HEK293 (cell line): ENCODE data around the gene CEP44.
A peak's percentile ranks its signal among the peaks of the same experiment; 100 is the strongest.

Experiments used
- CTCF ChIA-PET: fragments of 350-600 bp; formaldehyde crosslinking; extraction: SDS; loops from one replicate; lab custom pipeline; 2021; ENCODE audit warnings: antibody characterized with exemption; lab: Yijun Ruan, JAX
- POLR2A ChIA-PET: fragments of 300-600 bp; formaldehyde crosslinking; extraction: SDS; loops from one replicate; lab custom pipeline; 2020; ENCODE audit warnings: antibody characterized with exemption, inconsistent platforms; lab: Yijun Ruan, JAX
- H3K27ac ChIP-seq: fragments of 200-500 bp; sonication (Bioruptor generic); 2 replicates; pipeline ENCODE4 v1.5.1; 2014; ENCODE audit warnings: low read depth, low read length, control low read depth, inconsistent platforms; ENCODE audit errors: extremely low read depth
- H3K36me3 ChIP-seq, 2 experiments: fragments of 200-500 bp in 1 of 2; sonication (Bioruptor generic) in 1 of 2; 1 replicate in 1 of 2; 2 replicates in 1 of 2; pipeline ENCODE4 v1.5.1; 2014 to 2017; ENCODE audit warnings: inconsistent platforms in 2 of 2, low read length in 2 of 2; ENCODE audit not compliant: control insufficient read depth in 2 of 2, insufficient read depth in 1 of 2
- H3K4me1 ChIP-seq: fragments of 200-500 bp; sonication (Bioruptor generic); 2 replicates; pipeline ENCODE4 v1.5.1; 2014; ENCODE audit warnings: mild to moderate bottlenecking, low read length, inconsistent platforms; ENCODE audit not compliant: control insufficient read depth, insufficient read depth
- H3K4me3 ChIP-seq: 2 replicates; pipeline ENCODE4 v1.5.1; 2011; ENCODE audit warnings: low read depth, mild to moderate bottlenecking, control low read depth, low read length, moderate library complexity
- H3K9me3 ChIP-seq: fragments of 200-500 bp; sonication (Bioruptor generic); 2 replicates; pipeline ENCODE4 v1.5.1; 2014; ENCODE audit warnings: low read depth, low read length, inconsistent platforms; ENCODE audit not compliant: control insufficient read depth, insufficient read depth
- EGR2 ChIP-seq: fragments of 450-650 bp; formaldehyde crosslinking; IDR thresholded peaks from 2 replicates; pipeline ENCODE4 v1.5.1; 2016; ENCODE audit warnings: low read depth, missing biosample characterization, missing genetic modification characterization
- KLF16 ChIP-seq: fragments of 450-650 bp; formaldehyde crosslinking; IDR thresholded peaks from 2 replicates; pipeline ENCODE4 v1.5.1; 2017; ENCODE audit warnings: missing biosample characterization, missing genetic modification characterization
- YY1 ChIP-seq: fragments of 450-650 bp; formaldehyde crosslinking; IDR thresholded peaks from 2 replicates; pipeline ENCODE4 v1.5.1; 2018; ENCODE audit warnings: missing biosample characterization, missing genetic modification characterization
- ZBTB7A ChIP-seq: fragments of 450-650 bp; formaldehyde crosslinking; IDR thresholded peaks from 2 replicates; pipeline ENCODE4 v1.5.1; 2016; ENCODE audit warnings: low read depth, missing biosample characterization, missing genetic modification characterization
- ZNF132 ChIP-seq: fragments of 450-650 bp; formaldehyde crosslinking; IDR thresholded peaks from 2 replicates; pipeline ENCODE4 v1.5.1; 2017; ENCODE audit warnings: missing biosample characterization, missing genetic modification characterization, borderline replicate concordance
- ZNF174 ChIP-seq: fragments of 450-650 bp; formaldehyde crosslinking; IDR thresholded peaks from 2 replicates; pipeline ENCODE4 v1.5.0; 2017; ENCODE audit warnings: missing biosample characterization, mild to moderate bottlenecking, missing genetic modification characterization
- ZNF366 ChIP-seq: fragments of 450-650 bp; formaldehyde crosslinking; conservative IDR thresholded peaks from 2 replicates; pipeline ENCODE4 v1.5.1; 2016; ENCODE audit warnings: missing biosample characterization, missing genetic modification characterization
- ZNF544 ChIP-seq: fragments of 450-650 bp; formaldehyde crosslinking; IDR thresholded peaks from 2 replicates; pipeline ENCODE4 v1.5.0; 2017; ENCODE audit warnings: missing biosample characterization, missing genetic modification characterization
- ZNF560 ChIP-seq: fragments of 450-650 bp; formaldehyde crosslinking; IDR thresholded peaks from 2 replicates; pipeline ENCODE4 v1.5.1; 2017; ENCODE audit warnings: missing biosample characterization, missing genetic modification characterization, borderline replicate concordance
- ZNF701 ChIP-seq: fragments of 450-650 bp; formaldehyde crosslinking; IDR thresholded peaks from 2 replicates; pipeline ENCODE4 v1.5.1; 2016; ENCODE audit warnings: missing biosample characterization, missing genetic modification characterization
- ZNF76 ChIP-seq: fragments of 450-650 bp; formaldehyde crosslinking; IDR thresholded peaks from 2 replicates; pipeline ENCODE4; 2016; ENCODE audit warnings: low read depth, missing biosample characterization, missing genetic modification characterization, borderline replicate concordance
- TF ChIP-seq, protein P1 (sequence below): fragments of 450-650 bp; IDR thresholded peaks from 2 replicates; pipeline ENCODE4 v1.5.1; 2018; ENCODE audit warnings: missing biosample characterization, mild to moderate bottlenecking, missing genetic modification characterization
- TF ChIP-seq, protein P2 (sequence below): fragments of 450-650 bp; formaldehyde crosslinking; conservative IDR thresholded peaks from 2 replicates; pipeline ENCODE4 v1.5.1; 2016; ENCODE audit warnings: low read depth, missing biosample characterization, missing genetic modification characterization
- TF ChIP-seq, protein P3 (sequence below): fragments of 450-650 bp; formaldehyde crosslinking; conservative IDR thresholded peaks from 2 replicates; pipeline ENCODE4 v1.5.1; 2016; ENCODE audit warnings: low read depth, missing biosample characterization, missing genetic modification characterization
- TF ChIP-seq, protein P4 (sequence below): fragments of 450-650 bp; formaldehyde crosslinking; optimal IDR thresholded peaks from 2 replicates; pipeline ENCODE3; 2016; ENCODE audit warnings: missing biosample characterization, mild to moderate bottlenecking, missing genetic modification characterization
- TF ChIP-seq, protein P5 (sequence below): fragments of 450-650 bp; formaldehyde crosslinking; IDR thresholded peaks from 2 replicates; pipeline ENCODE4 v1.5.1; 2016; ENCODE audit warnings: missing biosample characterization, missing genetic modification characterization
- TF ChIP-seq, protein P6 (sequence below): fragments of 450-650 bp; formaldehyde crosslinking; IDR thresholded peaks from 2 replicates; pipeline ENCODE4 v1.5.1; 2016; ENCODE audit warnings: missing biosample characterization, missing genetic modification characterization
- TF ChIP-seq, protein P7 (sequence below): fragments of 450-650 bp; formaldehyde crosslinking; IDR thresholded peaks from 2 replicates; pipeline ENCODE4 v1.5.1; 2016; ENCODE audit warnings: missing biosample characterization, missing genetic modification characterization

The CEP44 gene, protein sequence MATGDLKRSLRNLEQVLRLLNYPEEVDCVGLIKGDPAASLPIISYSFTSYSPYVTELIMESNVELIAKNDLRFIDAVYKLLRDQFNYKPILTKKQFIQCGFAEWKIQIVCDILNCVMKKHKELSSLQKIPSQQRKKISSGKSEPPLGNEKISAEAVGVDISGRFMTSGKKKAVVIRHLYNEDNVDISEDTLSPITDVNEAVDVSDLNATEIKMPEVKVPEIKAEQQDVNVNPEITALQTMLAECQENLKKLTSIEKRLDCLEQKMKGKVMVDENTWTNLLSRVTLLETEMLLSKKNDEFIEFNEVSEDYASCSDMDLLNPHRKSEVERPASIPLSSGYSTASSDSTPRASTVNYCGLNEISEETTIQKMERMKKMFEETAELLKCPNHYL

DNA sequence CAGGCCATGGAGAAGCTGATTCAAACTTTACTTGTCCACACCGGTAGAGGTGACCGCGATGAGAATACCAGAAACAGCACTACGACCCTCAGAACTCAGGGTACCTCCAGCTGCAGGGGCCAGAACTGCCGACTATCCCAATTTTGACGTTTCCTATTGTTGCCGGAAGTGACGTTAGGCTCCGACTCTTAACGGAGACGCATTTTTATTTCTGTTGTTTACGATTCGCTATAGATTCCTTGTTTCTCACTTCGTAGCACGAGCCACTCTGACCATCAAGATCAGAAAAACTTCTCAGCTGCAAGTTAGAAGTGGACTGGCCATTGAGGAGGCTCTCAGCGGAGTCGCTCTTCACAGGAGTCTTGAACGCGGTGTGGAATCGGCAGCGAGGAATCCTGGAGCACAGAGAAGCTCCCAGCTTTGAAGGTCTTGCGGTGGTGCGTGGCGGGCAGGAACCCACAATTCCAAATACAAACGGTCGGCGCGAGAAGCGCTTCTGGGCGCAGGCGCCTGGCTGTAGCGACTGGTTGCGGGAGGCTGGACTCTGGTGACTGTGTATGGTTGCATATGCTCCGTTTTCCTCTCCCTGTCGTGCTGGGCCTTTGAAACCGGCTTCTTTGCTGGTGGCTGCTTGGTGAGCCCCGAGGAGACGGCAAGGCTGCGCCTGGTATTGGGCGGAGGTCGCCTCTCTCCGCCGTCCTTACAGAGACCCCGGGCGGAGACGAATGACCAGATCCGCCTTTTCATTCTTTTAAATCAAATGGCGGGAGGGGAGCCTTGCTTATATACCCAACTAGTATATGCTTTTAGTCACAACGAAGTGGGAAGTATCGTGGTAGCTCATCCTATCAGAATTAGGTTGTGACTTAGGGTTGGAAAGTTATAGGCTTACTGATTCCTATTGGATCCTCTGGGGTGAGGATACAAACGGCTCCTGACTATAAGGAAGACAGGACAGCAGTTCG is at the start of gene CEP44, which contains the start of gene FBXO8:
TSS of gene CEP44 (plus strand) at position 405 of the 965 bp plus-strand sequence. CDS start 15,211 bp downstream, outside the sequence.
TSS of gene FBXO8 (minus strand) at position 161 of the 965 bp plus-strand sequence. CDS start 20,575 bp downstream, outside the sequence.
- Histone ChIP-seq H3K9me3 (no peaks in the 10 kb centered on the region), H3K27ac (peak within 1 kb of the TSS; percentile 98), H3K4me3 (peak within 1 kb of the TSS; percentile 80), H3K36me3 (peaks cover 0 to 4% of the 10 kb centered on the region in 2 experiments; a peak in 1 of 3 replicates), H3K4me1 (no peaks in the 10 kb centered on the region)
- ChIA-PET CTCF (interaction anchor here (0.5 to 1.2 kb wide), 3 partner anchors 9 to 127 kb away, joined by 3 read pairs; no protein-coding TSS in a partner anchor), POLR2A (no interaction called here)
- TF ChIP-seq ZNF76 (tag by site-specific recombination) (peak; percentile 95), ZNF544 (tag by site-specific recombination) (no peak), ZBTB7A (no peak), EGR2 (no peak), ZNF132 (tag by site-specific recombination) (no peak), ZNF701 (tag by site-specific recombination) (no peak), ZNF174 (tag by site-specific recombination) (no peak), KLF16 (tag by site-specific recombination) (no peak), ZNF560 (tag by site-specific recombination) (no peak), YY1 (tag by site-specific recombination) (0 out of 2 replicates have a peak, but pooled peaks have one; percentile 38), ZNF366 (peak; percentile 33; the same call in 1 of the 2 replicates)
- TF ChIP-seq, protein P1, sequence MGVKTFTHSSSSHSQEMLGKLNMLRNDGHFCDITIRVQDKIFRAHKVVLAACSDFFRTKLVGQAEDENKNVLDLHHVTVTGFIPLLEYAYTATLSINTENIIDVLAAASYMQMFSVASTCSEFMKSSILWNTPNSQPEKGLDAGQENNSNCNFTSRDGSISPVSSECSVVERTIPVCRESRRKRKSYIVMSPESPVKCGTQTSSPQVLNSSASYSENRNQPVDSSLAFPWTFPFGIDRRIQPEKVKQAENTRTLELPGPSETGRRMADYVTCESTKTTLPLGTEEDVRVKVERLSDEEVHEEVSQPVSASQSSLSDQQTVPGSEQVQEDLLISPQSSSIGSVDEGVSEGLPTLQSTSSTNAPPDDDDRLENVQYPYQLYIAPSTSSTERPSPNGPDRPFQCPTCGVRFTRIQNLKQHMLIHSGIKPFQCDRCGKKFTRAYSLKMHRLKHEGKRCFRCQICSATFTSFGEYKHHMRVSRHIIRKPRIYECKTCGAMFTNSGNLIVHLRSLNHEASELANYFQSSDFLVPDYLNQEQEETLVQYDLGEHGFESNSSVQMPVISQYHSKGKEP (tag by site-specific recombination), result no peak
- TF ChIP-seq, protein P2, sequence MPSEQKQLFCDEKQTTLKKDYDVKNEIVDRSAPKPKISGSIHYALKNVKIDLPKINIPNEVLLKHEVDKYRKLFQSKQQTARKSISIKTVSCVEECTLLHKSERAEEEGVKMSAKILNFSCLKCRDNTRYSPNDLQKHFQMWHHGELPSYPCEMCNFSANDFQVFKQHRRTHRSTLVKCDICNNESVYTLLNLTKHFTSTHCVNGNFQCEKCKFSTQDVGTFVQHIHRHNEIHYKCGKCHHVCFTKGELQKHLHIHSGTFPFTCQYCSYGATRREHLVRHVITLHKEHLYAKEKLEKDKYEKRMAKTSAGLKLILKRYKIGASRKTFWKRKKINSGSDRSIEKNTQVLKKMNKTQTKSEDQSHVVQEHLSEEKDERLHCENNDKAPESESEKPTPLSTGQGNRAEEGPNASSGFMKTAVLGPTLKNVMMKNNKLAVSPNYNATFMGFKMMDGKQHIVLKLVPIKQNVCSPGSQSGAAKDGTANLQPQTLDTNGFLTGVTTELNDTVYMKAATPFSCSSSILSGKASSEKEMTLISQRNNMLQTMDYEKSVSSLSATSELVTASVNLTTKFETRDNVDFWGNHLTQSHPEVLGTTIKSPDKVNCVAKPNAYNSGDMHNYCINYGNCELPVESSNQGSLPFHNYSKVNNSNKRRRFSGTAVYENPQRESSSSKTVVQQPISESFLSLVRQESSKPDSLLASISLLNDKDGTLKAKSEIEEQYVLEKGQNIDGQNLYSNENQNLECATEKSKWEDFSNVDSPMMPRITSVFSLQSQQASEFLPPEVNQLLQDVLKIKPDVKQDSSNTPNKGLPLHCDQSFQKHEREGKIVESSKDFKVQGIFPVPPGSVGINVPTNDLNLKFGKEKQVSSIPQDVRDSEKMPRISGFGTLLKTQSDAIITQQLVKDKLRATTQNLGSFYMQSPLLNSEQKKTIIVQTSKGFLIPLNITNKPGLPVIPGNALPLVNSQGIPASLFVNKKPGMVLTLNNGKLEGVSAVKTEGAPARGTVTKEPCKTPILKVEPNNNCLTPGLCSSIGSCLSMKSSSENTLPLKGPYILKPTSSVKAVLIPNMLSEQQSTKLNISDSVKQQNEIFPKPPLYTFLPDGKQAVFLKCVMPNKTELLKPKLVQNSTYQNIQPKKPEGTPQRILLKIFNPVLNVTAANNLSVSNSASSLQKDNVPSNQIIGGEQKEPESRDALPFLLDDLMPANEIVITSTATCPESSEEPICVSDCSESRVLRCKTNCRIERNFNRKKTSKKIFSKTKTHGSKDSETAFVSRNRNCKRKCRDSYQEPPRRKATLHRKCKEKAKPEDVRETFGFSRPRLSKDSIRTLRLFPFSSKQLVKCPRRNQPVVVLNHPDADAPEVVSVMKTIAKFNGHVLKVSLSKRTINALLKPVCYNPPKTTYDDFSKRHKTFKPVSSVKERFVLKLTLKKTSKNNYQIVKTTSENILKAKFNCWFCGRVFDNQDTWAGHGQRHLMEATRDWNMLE (tag by site-specific recombination), result peak; percentile 88
- TF ChIP-seq, protein P3, sequence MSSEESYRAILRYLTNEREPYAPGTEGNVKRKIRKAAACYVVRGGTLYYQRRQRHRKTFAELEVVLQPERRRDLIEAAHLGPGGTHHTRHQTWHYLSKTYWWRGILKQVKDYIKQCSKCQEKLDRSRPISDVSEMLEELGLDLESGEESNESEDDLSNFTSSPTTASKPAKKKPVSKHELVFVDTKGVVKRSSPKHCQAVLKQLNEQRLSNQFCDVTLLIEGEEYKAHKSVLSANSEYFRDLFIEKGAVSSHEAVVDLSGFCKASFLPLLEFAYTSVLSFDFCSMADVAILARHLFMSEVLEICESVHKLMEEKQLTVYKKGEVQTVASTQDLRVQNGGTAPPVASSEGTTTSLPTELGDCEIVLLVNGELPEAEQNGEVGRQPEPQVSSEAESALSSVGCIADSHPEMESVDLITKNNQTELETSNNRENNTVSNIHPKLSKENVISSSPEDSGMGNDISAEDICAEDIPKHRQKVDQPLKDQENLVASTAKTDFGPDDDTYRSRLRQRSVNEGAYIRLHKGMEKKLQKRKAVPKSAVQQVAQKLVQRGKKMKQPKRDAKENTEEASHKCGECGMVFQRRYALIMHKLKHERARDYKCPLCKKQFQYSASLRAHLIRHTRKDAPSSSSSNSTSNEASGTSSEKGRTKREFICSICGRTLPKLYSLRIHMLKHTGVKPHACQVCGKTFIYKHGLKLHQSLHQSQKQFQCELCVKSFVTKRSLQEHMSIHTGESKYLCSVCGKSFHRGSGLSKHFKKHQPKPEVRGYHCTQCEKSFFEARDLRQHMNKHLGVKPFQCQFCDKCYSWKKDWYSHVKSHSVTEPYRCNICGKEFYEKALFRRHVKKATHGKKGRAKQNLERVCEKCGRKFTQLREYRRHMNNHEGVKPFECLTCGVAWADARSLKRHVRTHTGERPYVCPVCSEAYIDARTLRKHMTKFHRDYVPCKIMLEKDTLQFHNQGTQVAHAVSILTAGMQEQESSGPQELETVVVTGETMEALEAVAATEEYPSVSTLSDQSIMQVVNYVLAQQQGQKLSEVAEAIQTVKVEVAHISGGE, result peak; percentile 90
- TF ChIP-seq, protein P4, sequence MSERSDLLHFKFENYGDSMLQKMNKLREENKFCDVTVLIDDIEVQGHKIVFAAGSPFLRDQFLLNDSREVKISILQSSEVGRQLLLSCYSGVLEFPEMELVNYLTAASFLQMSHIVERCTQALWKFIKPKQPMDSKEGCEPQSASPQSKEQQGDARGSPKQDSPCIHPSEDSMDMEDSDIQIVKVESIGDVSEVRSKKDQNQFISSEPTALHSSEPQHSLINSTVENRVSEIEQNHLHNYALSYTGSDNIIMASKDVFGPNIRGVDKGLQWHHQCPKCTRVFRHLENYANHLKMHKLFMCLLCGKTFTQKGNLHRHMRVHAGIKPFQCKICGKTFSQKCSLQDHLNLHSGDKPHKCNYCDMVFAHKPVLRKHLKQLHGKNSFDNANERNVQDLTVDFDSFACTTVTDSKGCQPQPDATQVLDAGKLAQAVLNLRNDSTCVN (tag by site-specific recombination), result peak; percentile 23
- TF ChIP-seq, protein P5, sequence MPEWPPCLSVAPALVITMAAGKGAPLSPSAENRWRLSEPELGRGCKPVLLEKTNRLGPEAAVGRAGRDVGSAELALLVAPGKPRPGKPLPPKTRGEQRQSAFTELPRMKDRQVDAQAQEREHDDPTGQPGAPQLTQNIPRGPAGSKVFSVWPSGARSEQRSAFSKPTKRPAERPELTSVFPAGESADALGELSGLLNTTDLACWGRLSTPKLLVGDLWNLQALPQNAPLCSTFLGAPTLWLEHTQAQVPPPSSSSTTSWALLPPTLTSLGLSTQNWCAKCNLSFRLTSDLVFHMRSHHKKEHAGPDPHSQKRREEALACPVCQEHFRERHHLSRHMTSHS, result no peak
- TF ChIP-seq, protein P6, sequence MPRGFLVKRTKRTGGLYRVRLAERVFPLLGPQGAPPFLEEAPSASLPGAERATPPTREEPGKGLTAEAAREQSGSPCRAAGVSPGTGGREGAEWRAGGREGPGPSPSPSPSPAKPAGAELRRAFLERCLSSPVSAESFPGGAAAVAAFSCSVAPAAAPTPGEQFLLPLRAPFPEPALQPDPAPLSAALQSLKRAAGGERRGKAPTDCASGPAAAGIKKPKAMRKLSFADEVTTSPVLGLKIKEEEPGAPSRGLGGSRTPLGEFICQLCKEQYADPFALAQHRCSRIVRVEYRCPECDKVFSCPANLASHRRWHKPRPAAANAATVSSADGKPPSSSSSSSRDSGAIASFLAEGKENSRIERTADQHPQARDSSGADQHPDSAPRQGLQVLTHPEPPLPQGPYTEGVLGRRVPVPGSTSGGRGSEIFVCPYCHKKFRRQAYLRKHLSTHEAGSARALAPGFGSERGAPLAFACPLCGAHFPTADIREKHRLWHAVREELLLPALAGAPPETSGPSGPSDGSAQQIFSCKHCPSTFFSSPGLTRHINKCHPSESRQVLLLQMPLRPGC, result peak; percentile 68; the same call in 1 of the 2 replicates
- TF ChIP-seq, protein P7, sequence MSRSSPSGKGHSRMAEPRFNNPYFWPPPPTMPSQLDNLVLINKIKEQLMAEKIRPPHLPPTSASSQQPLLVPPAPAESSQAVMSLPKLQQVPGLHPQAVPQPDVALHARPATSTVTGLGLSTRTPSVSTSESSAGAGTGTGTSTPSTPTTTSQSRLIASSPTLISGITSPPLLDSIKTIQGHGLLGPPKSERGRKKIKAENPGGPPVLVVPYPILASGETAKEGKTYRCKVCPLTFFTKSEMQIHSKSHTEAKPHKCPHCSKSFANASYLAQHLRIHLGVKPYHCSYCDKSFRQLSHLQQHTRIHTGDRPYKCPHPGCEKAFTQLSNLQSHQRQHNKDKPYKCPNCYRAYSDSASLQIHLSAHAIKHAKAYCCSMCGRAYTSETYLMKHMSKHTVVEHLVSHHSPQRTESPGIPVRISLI, result no peak
